ENCODE results near the gene C19orf33. TPM values are rescaled to one million over a fixed set of nuclear protein-coding genes. Genes with fewer than 3 reads are reported as not detected.
"Not testable (repeated sequence)": the region's sequence is repeated elsewhere in the genome, so short reads cannot be mapped to it uniquely, and the experiment has no call there.

C19orf33 gene
- total RNA-seq = not detected

- Mint-ChIP-seq H3K4me1 (no peaks in the 10 kb centered on the region), H3K4me3 (no peak within 1 kb of the TSS), H3K27ac (no peak within 1 kb of the TSS), H3K9me3 (no peaks in the 10 kb centered on the region), H3K36me3 (ENCODE audit: low read depth) (peaks cover 5% of the 10 kb centered on the region), H3K27me3 (no peaks in the 10 kb centered on the region)
- CTCF ChIA-PET = no interaction called here
- no peak for DNase-seq
- POLR2A ChIA-PET = no interaction called here
These were observed at the start of gene C19orf33 for GRCh38 chr19:38303517-38304351. Gene C19orf33 (plus strand): TSS chr19:38304251. CDS start chr19:38304262, 11 bp downstream.

DNA sequence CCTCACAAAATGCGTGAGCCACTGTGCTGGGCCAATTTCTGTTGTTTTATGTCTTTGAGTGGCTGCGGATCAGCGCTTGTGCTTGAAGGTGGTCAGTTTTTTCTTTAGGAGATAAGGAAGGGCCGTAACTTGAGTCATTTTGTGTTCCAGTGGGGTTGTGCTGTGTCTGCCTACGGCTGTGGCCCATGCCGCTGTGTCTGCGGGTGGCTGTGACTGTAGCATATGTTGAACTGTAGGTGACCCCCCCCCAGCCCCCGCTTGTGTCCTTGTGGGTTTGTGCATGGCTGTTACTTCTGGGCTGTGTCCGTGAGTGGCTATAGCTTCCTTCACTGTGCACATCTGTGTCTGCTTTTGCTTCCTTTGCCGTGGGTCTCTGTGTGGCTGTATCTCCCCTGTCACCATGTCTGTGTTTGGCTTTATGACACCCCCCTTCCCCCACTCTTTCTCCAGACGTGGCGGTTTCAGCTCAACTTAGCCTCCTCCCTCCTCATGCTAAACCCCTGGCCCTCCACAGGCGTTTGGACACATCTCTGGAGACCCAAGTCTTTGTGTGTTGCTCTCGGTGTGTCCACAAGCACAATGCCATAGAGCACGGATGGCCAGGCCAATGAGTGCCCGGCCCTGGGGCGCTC lies 48.6 kb upstream of the C19orf33 start:
- H3K27ac Mint-ChIP-seq = no peak overlapping the region
- ChIA-PET POLR2A (no interaction called here), CTCF (interaction anchor here (0.6 to 1.4 kb wide), 4 partner anchors 8 to 14 kb away, joined by 3 to 5 read pairs (median 4); partner anchors contain the start of gene SPINT2)
- DNase-seq = no peak
- peaks cover 13% of the 10 kb centered on the region for H3K4me1 Mint-ChIP-seq
- no peaks in the 10 kb centered on the region for H3K9me3 Mint-ChIP-seq
- H3K4me3 Mint-ChIP-seq = no peak overlapping the region
- H3K27me3 Mint-ChIP-seq = peaks cover 22% of the 10 kb centered on the region
- H3K36me3 Mint-ChIP-seq (ENCODE audit: low read depth) = no peaks in the 10 kb centered on the region

GRCh38 chr19:38261942-38262341 lies 42.1 kb upstream of the C19orf33 start:
- DNase-seq; H3K27me3 Mint-ChIP-seq; H3K27ac Mint-ChIP-seq; H3K36me3 Mint-ChIP-seq (ENCODE audit: low read depth); H3K9me3 Mint-ChIP-seq; H3K4me3 Mint-ChIP-seq; CTCF ChIA-PET: not testable (repeated sequence)
- peaks cover 25% of the 10 kb centered on the region for H3K4me1 Mint-ChIP-seq
- POLR2A ChIA-PET = interaction anchor here (0.6 kb wide), 1 partner anchor 9 kb away, joined by 3 read pairs; no protein-coding TSS in a partner anchor

DNA sequence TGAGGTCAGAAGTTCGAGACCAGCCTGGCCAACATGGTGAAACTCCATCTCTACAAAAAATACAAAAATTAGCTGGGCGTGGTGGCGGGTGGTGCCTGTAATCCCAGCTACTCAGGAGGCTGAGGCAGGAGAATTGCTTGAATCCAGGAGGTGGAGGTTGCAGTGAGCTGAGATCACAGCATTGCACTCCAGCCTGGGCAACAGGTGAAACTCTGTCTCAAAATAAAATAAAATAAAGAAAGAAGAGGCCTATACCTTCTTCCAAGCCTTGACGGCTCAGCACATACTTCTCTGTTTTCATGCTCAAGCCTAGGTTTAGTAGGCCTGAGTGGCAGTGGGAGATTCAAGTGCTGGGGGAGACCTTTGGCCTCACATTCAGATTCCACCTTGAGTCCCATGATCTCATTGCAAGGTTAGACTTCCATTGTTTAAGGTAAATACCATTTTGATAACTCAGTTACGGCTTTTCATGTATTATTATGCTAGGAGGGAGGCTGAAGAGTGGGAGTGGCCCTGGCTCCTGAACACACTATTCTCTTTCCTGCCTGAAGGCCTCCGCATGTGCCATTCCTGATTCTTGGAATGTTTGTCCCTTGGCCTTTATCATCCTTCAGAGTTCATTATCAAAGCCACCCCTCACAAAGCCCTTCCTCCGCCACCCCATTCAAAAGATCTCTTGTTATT lies 41.3 kb upstream of the C19orf33 start:
- DNase-seq = no peak
- H3K27ac Mint-ChIP-seq = no peak overlapping the region
- peaks cover 23% of the 10 kb centered on the region for H3K4me1 Mint-ChIP-seq
- H3K4me3 Mint-ChIP-seq = no peak overlapping the region
- H3K27me3 Mint-ChIP-seq = peaks cover 4% of the 10 kb centered on the region
- POLR2A ChIA-PET = interaction anchor here (0.6 kb wide), 1 partner anchor 9 kb away, joined by 3 read pairs; no protein-coding TSS in a partner anchor
- no peaks in the 10 kb centered on the region for H3K9me3 Mint-ChIP-seq
- CTCF ChIA-PET = interaction anchor here (1.6 kb wide), 1 partner anchor 25 kb away, joined by 3 read pairs; no protein-coding TSS in a partner anchor
- no peaks in the 10 kb centered on the region for H3K36me3 Mint-ChIP-seq (ENCODE audit: low read depth)

- Mint-ChIP-seq H3K9me3 (no peaks in the 10 kb centered on the region), H3K4me1 (peaks cover 23% of the 10 kb centered on the region)
- POLR2A ChIA-PET = interaction anchor here (0.6 kb wide), 1 partner anchor 29 kb away, joined by 4 read pairs; no protein-coding TSS in a partner anchor
These were observed 40.2 kb upstream of the C19orf33 start for GRCh38 chr19:38263689-38264485.

GRCh38 chr19:38264486-38265212 lies 39.4 kb upstream of the C19orf33 start, which contains the start of gene SPINT2:
Gene SPINT2 (plus strand): TSS chr19:38264573. CDS start chr19:38264893, 320 bp downstream.
- Mint-ChIP-seq H3K4me1 (peaks cover 23% of the 10 kb centered on the region), H3K27me3 (peaks cover 1% of the 10 kb centered on the region), H3K36me3 (ENCODE audit: low read depth) (no peaks in the 10 kb centered on the region), H3K9me3 (no peaks in the 10 kb centered on the region), H3K4me3 (peak within 1 kb of the TSS; percentile 74), H3K27ac (peak within 1 kb of the TSS; percentile 86)
- DNase-seq = peak; percentile 57
- ChIA-PET CTCF (interaction anchor here (0.6 to 3.3 kb wide), 7 partner anchors 10 to 1963 kb away, joined by 3 to 19 read pairs (median 4); partner anchors contain the start of gene FAM98C), POLR2A (interaction anchor here (0.6 kb wide), 2 partner anchors 11 to 29 kb away, joined by 3 to 4 read pairs; no protein-coding TSS in a partner anchor)

More at GRCh38 chr19:38263689-38264485, 40.2 kb upstream of the C19orf33 start:
- Mint-ChIP-seq H3K27ac (peak overlapping the region; percentile 86), H3K36me3 (ENCODE audit: low read depth) (no peaks in the 10 kb centered on the region), H3K4me3 (peak overlapping the region; percentile 74), H3K27me3 (peaks cover 1% of the 10 kb centered on the region)
- CTCF ChIA-PET = interaction anchor here (0.6 to 3.3 kb wide), 5 partner anchors 9 to 1963 kb away, joined by 3 to 19 read pairs (median 3); no protein-coding TSS in a partner anchor
- no peak for DNase-seq

DNA sequence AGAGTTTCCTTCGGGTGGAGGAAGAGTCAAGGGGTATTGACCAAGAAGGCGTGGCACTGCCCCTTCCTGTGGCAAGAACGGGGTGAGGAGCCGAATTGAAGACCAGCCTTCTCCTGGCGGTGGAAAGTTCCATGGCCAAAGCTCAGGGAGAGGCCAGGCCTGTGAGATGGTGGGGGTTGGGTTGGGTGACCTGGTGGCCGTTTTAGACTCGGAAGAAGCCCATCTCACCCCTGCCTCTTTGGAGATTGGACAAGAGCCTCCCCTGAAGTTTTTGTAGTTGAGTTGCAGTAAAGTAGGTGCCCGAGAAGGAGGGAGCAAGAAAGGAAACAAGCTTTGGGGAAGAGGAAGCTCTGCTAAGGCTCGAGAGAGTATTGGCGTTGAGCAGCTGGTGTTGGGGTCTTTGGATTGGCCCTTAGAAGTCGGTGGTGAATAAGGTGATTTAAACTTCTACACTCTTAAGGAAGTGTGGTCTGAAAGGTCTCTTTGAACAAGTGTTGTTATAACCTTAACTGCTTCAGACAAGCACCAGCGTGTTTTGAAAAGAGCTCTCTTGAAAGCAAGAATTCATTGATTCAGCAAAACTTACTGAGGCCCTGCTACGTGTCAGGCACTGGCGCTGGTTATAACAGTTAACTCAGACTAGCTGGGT lies 38.7 kb upstream of the C19orf33 start:
- H3K4me3 Mint-ChIP-seq = peak overlapping the region; percentile 61
- peak overlapping the region; percentile 66 for H3K27ac Mint-ChIP-seq
- no peaks in the 10 kb centered on the region for H3K9me3 Mint-ChIP-seq
- H3K36me3 Mint-ChIP-seq (ENCODE audit: low read depth) = no peaks in the 10 kb centered on the region
- ChIA-PET POLR2A (interaction anchor here (0.5 to 0.6 kb wide), 3 partner anchors 10 to 579 kb away, joined by 3 to 5 read pairs (median 3); no protein-coding TSS in a partner anchor), CTCF (interaction anchor here (0.6 to 3.3 kb wide), 9 partner anchors 11 to 137 kb away, joined by 3 to 19 read pairs (median 3); partner anchors contain the start of genes CATSPERG and FAM98C)
- peaks cover 1% of the 10 kb centered on the region for H3K27me3 Mint-ChIP-seq
- DNase-seq = peak; percentile 13
- peaks cover 23% of the 10 kb centered on the region for H3K4me1 Mint-ChIP-seq

- POLR2A ChIA-PET = interaction anchor here (0.5 to 0.6 kb wide), 2 partner anchors 9 to 578 kb away, joined by 3 to 5 read pairs; no protein-coding TSS in a partner anchor
- Mint-ChIP-seq H3K27ac (peak overlapping the region; percentile 66), H3K9me3 (no peaks in the 10 kb centered on the region), H3K4me3 (no peak overlapping the region), H3K36me3 (ENCODE audit: low read depth) (no peaks in the 10 kb centered on the region), H3K27me3 (peaks cover 1% of the 10 kb centered on the region), H3K4me1 (peaks cover 23% of the 10 kb centered on the region)
- DNase-seq = no peak
- CTCF ChIA-PET = interaction anchor here (0.6 to 3.3 kb wide), 11 partner anchors 10 to 137 kb away, joined by 3 to 19 read pairs (median 3); partner anchors contain the start of genes CATSPERG and FAM98C
These were observed 38.1 kb upstream of the C19orf33 start for GRCh38 chr19:38265921-38266429.

DNA sequence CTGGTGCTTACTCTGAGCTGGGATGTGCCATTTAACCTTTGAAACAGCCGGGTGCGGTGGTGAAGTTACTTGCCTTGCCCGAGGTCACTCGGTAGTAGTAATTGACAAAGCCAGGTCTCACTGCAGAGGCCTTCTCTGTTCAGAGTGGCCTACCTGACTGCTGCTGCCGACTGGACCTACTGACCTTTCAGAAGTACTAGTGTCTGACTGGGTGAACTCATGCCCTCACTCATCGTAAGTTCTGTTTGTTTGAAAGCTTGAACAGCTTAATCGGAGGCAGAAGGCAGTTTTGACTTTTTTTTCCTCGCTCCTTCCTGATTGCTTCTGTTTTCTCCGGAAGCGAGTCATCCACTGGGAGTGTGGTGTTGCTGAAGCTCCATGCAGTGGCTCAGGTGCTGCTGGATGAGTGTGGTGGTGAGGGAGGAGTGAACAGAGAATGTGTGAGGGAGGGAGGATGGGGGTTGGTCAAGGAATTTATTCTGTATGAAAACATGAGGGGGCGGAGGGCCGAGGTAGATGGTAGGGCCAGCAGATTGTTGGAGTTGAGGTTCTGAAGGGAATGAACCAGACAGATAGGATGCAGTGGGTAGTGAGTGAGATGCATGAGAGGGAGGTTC lies 37.0 kb upstream of the C19orf33 start:
- H3K4me3 Mint-ChIP-seq = no peak overlapping the region
- POLR2A ChIA-PET = no interaction called here

DNA sequence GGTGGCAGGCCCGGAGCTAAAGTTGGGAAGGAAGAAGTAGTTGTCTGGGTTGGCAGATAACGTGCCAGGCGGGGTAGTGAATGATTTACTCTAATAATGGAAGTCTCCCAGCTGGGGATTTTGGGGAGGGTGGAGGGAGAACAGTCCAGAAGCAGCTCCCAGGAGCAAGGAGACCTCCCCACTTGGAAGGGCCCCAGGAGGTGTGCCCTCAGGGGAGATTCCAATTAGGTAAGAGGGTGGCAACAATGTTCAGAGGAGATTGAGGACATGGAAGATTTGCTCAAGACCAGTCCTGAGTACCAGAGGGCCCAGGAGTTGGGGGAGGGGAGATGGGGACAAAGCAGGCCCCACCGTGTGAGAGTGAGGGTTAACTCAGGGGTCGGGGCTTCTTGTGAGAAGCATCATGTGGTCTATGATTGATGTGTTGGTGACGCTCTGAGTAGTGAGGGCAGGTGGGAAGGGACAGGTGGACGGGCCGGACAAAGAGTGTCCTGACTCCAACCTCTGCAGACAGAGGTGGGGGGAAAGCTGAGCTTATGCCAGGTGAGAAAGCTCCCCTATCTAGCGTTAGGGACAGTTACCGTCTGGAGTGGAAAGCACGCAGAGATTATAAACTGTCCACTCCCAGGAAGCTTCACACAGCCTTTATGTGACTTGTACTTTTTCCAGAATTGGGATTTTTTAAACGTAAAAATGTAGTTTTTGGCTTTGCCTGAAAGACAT lies 36.1 kb upstream of the C19orf33 start:
- peaks cover 1% of the 10 kb centered on the region for H3K27me3 Mint-ChIP-seq
- CTCF ChIA-PET = interaction anchor here (0.5 to 1.0 kb wide), 3 partner anchors 15 to 80 kb away, joined by 3 read pairs; no protein-coding TSS in a partner anchor
- H3K4me1 Mint-ChIP-seq = peaks cover 23% of the 10 kb centered on the region
- POLR2A ChIA-PET = no interaction called here
- H3K9me3 Mint-ChIP-seq = no peaks in the 10 kb centered on the region
- no peak overlapping the region for H3K27ac Mint-ChIP-seq
- H3K4me3 Mint-ChIP-seq = no peak overlapping the region
- H3K36me3 Mint-ChIP-seq (ENCODE audit: low read depth) = no peaks in the 10 kb centered on the region
- no peak for DNase-seq

More for the DNA sequence above, 37.0 kb upstream of the C19orf33 start:
- Mint-ChIP-seq H3K27me3 (peaks cover 1% of the 10 kb centered on the region), H3K9me3 (no peaks in the 10 kb centered on the region), H3K27ac (no peak overlapping the region), H3K36me3 (ENCODE audit: low read depth) (no peaks in the 10 kb centered on the region), H3K4me1 (peaks cover 23% of the 10 kb centered on the region)
- no peak for DNase-seq
- CTCF ChIA-PET = interaction anchor here (0.9 to 1.3 kb wide), 3 partner anchors 17 to 52 kb away, joined by 3 to 4 read pairs (median 3); no protein-coding TSS in a partner anchor
